GM23338 (cell line): ENCODE results near the gene SLC28A1. TPM values are rescaled to one million over a fixed set of nuclear protein-coding genes. Genes with fewer than 3 reads are reported as not detected.

Source experiments
- ATAC-seq: fragments of 200-7000 bp; cut with Tn5 transposase; 3 replicates; pipeline ENCODE4 v1.9.1; 2020
- DNase-seq: peaks from one replicate; pipeline ENCODE4 v3.0.0-alpha.2; 2015; ENCODE audit warnings: low spot score
- H2AFZ ChIP-seq: fragments of 200-600 bp; sonication (generic); 2 replicates; pipeline ENCODE4 v1.8.0; 2016; ENCODE audit warnings: antibody characterized with exemption, mild to moderate bottlenecking, moderate library complexity
- H3F3A ChIP-seq: fragments of 200-600 bp; sonication (generic); replicated peaks from 2 replicates; pipeline ENCODE4 v1.8.0; 2017; ENCODE audit warnings: antibody characterized with exemption, mixed run types, low read depth
- H3K27ac ChIP-seq: fragments of 200-600 bp; sonication (generic); 2 replicates; pipeline ENCODE4 v1.6.1; 2016; ENCODE audit warnings: low read depth
- H3K27me3 ChIP-seq: fragments of 200-600 bp; sonication (generic); 2 replicates; pipeline ENCODE4 v1.8.0; 2016; ENCODE audit warnings: mild to moderate bottlenecking, mixed run types, moderate library complexity; ENCODE audit not compliant: insufficient read depth
- H3K36me3 ChIP-seq: fragments of 200-600 bp; sonication (generic); 2 replicates; pipeline ENCODE4 v1.8.0; 2016; ENCODE audit warnings: mild to moderate bottlenecking; ENCODE audit not compliant: insufficient read depth
- H3K4me1 ChIP-seq: fragments of 200-600 bp; sonication (generic); 2 replicates; pipeline ENCODE4 v1.8.0; 2016; ENCODE audit warnings: mild to moderate bottlenecking, moderate library complexity; ENCODE audit not compliant: insufficient read depth
- H3K4me2 ChIP-seq: fragments of 200-600 bp; sonication (generic); 2 replicates; pipeline ENCODE4 v1.7.1; 2017; ENCODE audit warnings: mixed run types
- H3K4me3 ChIP-seq: fragments of 200-600 bp; sonication (generic); 2 replicates; pipeline ENCODE4 v1.6.1; 2016; ENCODE audit warnings: mixed run types
- H3K79me2 ChIP-seq: fragments of 200-600 bp; sonication (generic); replicated peaks from 2 replicates; pipeline ENCODE4 v1.8.0; 2017; ENCODE audit warnings: mild to moderate bottlenecking; ENCODE audit not compliant: insufficient read depth
- H3K9me2 ChIP-seq: fragments of 200-600 bp; sonication (generic); 2 replicates; pipeline ENCODE4 v1.8.0; 2017; ENCODE audit not compliant: insufficient read depth
- H4K20me1 ChIP-seq: fragments of 200-600 bp; sonication (generic); replicated peaks from 2 replicates; pipeline ENCODE4 v1.8.0; 2017; ENCODE audit warnings: mild to moderate bottlenecking; ENCODE audit not compliant: insufficient read depth
- H3K27ac Mint-ChIP-seq: 2 replicates; pipeline ENCODE4 v1.8.0; 2020; ENCODE audit warnings: inconsistent platforms, mild to moderate bottlenecking, moderate library complexity, mixed read lengths
- H3K27me3 Mint-ChIP-seq: 3 replicates; pipeline ENCODE4 v1.8.0; 2022; ENCODE audit warnings: low read depth, mild to moderate bottlenecking, moderate library complexity, mixed read lengths, inconsistent platforms; ENCODE audit not compliant: insufficient read depth, poor library complexity
- H3K36me3 Mint-ChIP-seq: 3 replicates; pipeline ENCODE4 v1.8.0; 2021; ENCODE audit warnings: low read depth, mild to moderate bottlenecking, inconsistent platforms, moderate library complexity, mixed read lengths
- H3K4me1 Mint-ChIP-seq: 3 replicates; pipeline ENCODE4 v1.8.0; 2020; ENCODE audit warnings: mild to moderate bottlenecking, inconsistent platforms, mixed read lengths
- H3K4me3 Mint-ChIP-seq: 3 replicates; pipeline ENCODE4 v1.8.0; 2021; ENCODE audit warnings: moderate library complexity, mild to moderate bottlenecking, inconsistent platforms, mixed read lengths
- H3K9me3 Mint-ChIP-seq: 3 replicates; pipeline ENCODE4 v1.8.0; 2020; ENCODE audit warnings: moderate library complexity, mild to moderate bottlenecking, inconsistent platforms, mixed read lengths
- CREB1 ChIP-seq: fragments of 250-450 bp; sonication (Bioruptor Pico); IDR thresholded peaks from 2 replicates; pipeline ENCODE4 v1.5.0; 2020; ENCODE audit warnings: low read depth, mild to moderate bottlenecking, moderate library complexity
- CTCF ChIP-seq, 2 experiments: fragments of 200-600 bp in 1 of 2; sonication (generic) in 1 of 2; conservative IDR thresholded peaks; 2 replicates each; pipeline versions ENCODE4 v1.5.1 to v1.6.1; 2016 to 2017; ENCODE audit warnings: antibody characterized with exemption in 2 of 2, low read depth in 2 of 2, mild to moderate bottlenecking in 2 of 2, moderate library complexity in 1 of 2
- ETS1 ChIP-seq: IDR thresholded peaks from 2 replicates; pipeline ENCODE4 v1.6.1; 2016; ENCODE audit warnings: antibody characterized with exemption
- EZH2 ChIP-seq: fragments of 200-600 bp; sonication (generic); IDR thresholded peaks from one replicate; pipeline ENCODE4 v1.8.0; 2017; ENCODE audit warnings: antibody characterized with exemption, mild to moderate bottlenecking, low read depth; ENCODE audit not compliant: unreplicated experiment
- EZH2phosphoT487 ChIP-seq: fragments of 200-600 bp; sonication (generic); IDR thresholded peaks from one replicate; pipeline ENCODE4 v1.8.1; 2018; ENCODE audit warnings: antibody characterized with exemption; ENCODE audit not compliant: unreplicated experiment
- JUNB ChIP-seq: IDR thresholded peaks from one replicate; pipeline ENCODE4 v1.6.1; 2016; ENCODE audit warnings: antibody characterized with exemption; ENCODE audit not compliant: unreplicated experiment
- NANOG ChIP-seq: IDR thresholded peaks from 2 replicates; pipeline ENCODE4 v1.6.1; 2016; ENCODE audit warnings: antibody characterized with exemption, borderline replicate concordance
- POLR2AphosphoS5 ChIP-seq: IDR thresholded peaks from 2 replicates; pipeline ENCODE4 v1.6.1; 2016; ENCODE audit warnings: antibody characterized with exemption, low read depth
- REST ChIP-seq: IDR thresholded peaks from one replicate; pipeline ENCODE4 v1.6.1; 2018; ENCODE audit warnings: antibody characterized with exemption; ENCODE audit not compliant: unreplicated experiment
- STAT1 ChIP-seq: IDR thresholded peaks from one replicate; pipeline ENCODE4 v1.6.1; 2016; ENCODE audit warnings: antibody characterized with exemption; ENCODE audit not compliant: unreplicated experiment
- ZNF114 ChIP-seq: fragments of 250-450 bp; sonication (Bioruptor Pico); IDR thresholded peaks from 2 replicates; pipeline ENCODE4 v1.5.0; 2020; ENCODE audit warnings: mild to moderate bottlenecking, moderate library complexity
- ZNF331 ChIP-seq: fragments of 250-450 bp; sonication (Bioruptor Pico); IDR thresholded peaks from 2 replicates; pipeline ENCODE4 v1.5.0; 2020; ENCODE audit warnings: low read depth, mild to moderate bottlenecking, moderate library complexity
- ZNF462 ChIP-seq: fragments of 250-450 bp; sonication (Bioruptor Pico); IDR thresholded peaks from 2 replicates; pipeline ENCODE4 v1.5.0; 2020; ENCODE audit warnings: mild to moderate bottlenecking, moderate library complexity
- polyA plus RNA-seq: library from polyadenylated mRNA; unstranded; fragments of >200 nt; fragmentation: Nextera tagmentation; extraction: Ambion mirVana; gene quantifications from 2 replicates; pipeline ENCODE4 v1.2.1, GENCODE V29; 2016
- total RNA-seq: library from RNA; depleted of rRNA; stranded (reverse); fragments of >200 nt; shearing (Covaris generic); gene quantifications from 2 replicates; pipeline ENCODE4 v1.2.3, GENCODE V29; 2014

SLC28A1 gene
- total and polyA plus RNA-seq, 2 experiments from 2014 or later: not detected

- Histone ChIP-seq H3K36me3 (no peaks in the 10 kb centered on the region), H2AFZ (no peak overlapping the region), H3K4me1 (no peaks in the 10 kb centered on the region), H3K9me2 (no peaks in the 10 kb centered on the region), H4K20me1 (no peaks in the 10 kb centered on the region), H3K4me2 (no peak overlapping the region), H3K27me3 (no peaks in the 10 kb centered on the region), H3K4me3 (no peak overlapping the region), H3F3A (no peaks in the 10 kb centered on the region), H3K27ac (no peak overlapping the region), H3K79me2 (no peaks in the 10 kb centered on the region)
- H3K27me3 Mint-ChIP-seq: peaks cover 2% of the 10 kb centered on the region
- no peaks in the 10 kb centered on the region for H3K36me3 Mint-ChIP-seq
- no peaks in the 10 kb centered on the region; the same call in 2 of the 3 replicates for H3K9me3 Mint-ChIP-seq
- H3K4me3 Mint-ChIP-seq: no peak overlapping the region
- H3K27ac Mint-ChIP-seq: no peak overlapping the region; the same call in 1 of the 2 replicates
- no peak for TF ChIP-seq ZNF114
- TF ChIP-seq POLR2AphosphoS5: no peak
- TF ChIP-seq CREB1 (CRISPR knock-in tag): no peak
- TF ChIP-seq STAT1: no peak
- no peak for TF ChIP-seq JUNB
- TF ChIP-seq ZNF462: no peak
- no peak for TF ChIP-seq EZH2
- TF ChIP-seq EZH2phosphoT487: no peak
- TF ChIP-seq ZNF331 (CRISPR knock-in tag): no peak
- TF ChIP-seq CTCF (conservative IDR thresholded peaks at IDR 0.05; ENCODE audit: low read depth in 2 of 2): no peak
- TF ChIP-seq ETS1: no peak
- no peak for TF ChIP-seq REST
- TF ChIP-seq NANOG: no peak
- no peak for ATAC-seq
- no peak for DNase-seq
- H3K4me1 Mint-ChIP-seq: peaks cover 12% of the 10 kb centered on the region
These were observed 27.6 kb downstream of the SLC28A1 start for GRCh38 chr15:84911879-84912660.
